DMS79 treated with DMSO at 0.1 percent for 48 hours (cell line): ENCODE data around the gene PCDH19.

Source experiments
- DNase-seq: peaks from one replicate; lab custom pipeline; 2025; lab: John Stamatoyannopoulos, UW

PCDH19 gene

DNA sequence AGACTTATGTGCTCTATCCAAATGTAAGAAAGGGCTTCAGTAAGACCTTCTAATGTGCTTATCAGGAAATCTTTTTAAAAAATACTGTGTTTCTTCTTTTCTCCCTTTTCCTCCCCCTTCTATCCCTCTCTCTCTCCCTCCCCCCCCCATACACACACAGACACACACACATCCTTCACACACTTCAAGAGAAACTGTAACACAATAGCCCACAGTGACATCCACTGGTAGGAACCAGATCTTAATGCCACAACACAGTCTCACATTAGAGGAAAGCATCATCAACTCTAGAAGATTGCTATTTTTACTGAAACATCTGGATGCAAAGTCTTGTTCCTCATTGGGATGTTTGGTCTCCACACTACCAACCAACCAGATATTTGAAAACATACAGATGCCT lies 4.6 kb downstream of the PCDH19 start:
- no peak for DNase-seq

DNA sequence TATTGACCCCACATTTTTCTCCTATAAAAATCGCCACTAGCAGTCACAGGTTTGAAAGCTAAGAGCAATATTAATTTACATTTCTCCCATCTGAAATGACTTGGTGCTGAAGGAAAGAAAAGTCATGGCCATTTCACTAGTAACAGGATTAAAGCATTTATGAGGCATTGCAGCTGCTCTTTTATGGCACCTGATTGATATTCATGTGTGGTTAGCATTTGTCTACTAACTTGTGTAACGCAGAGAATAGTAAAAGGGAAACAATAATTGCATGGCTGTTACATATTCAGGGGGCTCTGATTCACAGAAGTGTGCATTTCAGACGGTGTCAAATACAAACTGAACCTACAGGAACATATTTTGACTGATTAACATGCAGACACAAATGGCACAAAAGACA lies 5.2 kb downstream of the PCDH19 start:
- DNase-seq, result no peak

DNA sequence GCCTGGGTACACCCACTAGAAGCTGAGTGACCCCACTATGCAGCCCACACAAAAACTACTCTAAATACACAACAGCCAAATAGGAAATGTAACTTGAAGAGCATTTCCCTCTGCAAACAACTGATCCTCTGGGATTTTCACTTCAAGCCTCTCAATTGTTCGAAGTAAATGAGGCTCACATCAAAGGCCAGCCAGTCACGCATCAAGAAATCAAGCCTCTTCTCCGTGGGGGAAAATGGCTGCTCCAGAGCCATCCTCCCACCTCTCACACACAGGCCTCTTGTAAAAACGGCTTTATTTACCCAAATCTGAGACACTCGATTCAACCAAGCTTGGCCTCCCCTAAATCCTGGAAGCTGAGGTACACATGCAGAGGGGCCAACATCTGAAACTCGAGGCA lies 14.3 kb downstream of the PCDH19 start:
- no peak for DNase-seq

DNA sequence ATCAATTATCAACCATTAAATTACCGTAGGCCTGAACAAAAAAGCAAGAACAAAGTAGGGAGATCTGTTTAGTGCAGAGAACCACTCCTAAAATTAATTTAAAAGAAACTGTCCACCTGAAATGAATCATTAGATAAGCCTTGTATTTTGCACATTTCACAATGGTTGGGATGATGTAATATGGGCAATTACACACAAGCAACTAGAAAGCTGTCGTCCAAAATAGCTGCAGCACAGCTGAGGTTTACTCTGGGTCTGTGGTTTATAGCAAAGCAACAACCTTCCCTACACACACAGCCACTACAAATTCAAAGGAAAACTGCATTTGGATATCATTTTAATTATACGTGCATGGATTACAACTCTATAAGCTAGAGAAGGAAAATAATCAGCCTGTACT lies 28.5 kb downstream of the PCDH19 start:
- DNase-seq, result no peak

DNA sequence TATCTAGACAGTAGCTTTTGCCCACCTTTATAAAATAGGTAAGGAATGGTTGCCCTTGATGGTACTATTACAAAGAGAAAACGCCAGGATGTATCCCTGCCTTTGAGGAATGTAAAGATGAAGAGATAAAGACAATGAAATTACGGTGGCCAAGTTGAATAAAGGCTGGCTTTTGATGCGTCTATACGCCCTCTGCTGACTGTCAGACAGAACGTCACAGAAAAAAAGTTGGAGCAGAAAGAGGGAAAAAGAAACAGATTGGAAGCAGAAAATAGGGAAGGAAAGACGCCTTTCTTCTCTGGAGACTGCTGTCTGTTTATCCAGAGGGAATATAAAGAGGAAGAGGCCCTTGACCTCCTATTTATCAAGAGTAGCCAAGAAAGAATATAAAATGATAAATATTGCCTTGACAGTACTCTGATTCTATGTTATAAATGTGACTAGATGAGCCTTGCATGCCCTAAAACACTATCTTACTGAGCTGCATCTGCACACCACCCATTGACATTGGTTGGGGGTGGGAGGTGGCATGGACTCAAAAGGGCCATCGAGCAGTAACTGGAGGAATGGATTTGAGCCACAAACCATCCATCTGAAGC lies 30.6 kb downstream of the PCDH19 start:
- no peak for DNase-seq

DNA sequence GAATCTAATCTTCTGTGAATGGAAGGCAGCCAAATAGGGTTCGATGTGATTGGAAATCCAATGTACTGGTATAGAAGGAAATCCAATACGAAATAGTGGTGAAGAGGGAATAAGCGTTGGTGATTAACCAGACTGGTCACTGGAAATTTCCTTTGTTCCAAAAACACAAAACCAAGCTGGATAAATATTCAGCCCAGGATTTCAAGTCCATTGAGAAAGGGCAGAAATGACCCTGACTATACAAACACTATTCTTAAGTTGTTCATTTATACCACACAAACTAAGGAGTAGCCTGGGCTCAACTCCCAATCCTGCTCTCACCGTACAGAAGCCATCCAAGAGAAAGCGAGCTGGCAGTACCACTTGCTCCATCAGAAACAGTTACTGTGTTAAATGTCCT lies 32.2 kb downstream of the PCDH19 start:
- DNase-seq, result no peak

DNA sequence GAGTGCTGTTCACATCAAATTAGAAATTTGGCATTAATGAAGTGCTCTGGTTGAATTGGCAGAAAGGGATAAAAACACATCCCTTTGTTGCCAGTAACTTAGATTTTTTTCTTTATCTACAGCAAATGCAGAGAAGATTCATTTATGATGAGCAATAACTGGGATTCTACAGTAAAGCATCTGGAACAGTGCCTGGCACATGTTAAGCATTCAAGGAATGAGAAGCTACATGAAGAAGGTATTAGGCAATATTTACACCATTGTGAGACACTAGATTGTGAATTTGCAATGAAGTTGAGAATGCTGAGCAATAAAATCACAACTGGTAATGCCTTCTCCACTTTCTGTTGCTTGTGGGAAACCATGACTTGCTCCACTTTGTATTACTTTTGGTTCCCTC lies 33.5 kb downstream of the PCDH19 start:
- DNase-seq, result no peak

DNA sequence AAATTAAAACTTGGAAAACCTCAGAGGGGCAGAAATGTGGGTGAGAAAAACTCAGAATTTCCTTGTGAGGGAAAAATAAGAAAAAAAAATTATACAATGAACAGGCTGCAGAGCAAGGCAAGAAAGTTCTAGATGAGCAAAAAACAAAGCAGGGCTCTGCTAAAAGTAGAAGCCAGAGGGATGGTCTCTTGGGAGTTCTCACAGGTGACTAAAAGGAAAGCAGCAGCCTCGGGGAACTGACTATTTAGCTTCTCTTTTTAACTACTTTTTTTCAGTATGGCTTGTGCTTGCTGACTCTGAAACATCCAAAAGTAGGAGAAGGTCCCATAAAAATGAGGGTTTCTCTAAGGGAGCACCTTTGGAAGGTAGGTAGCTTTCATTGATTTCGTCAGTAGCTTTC lies 36.4 kb downstream of the PCDH19 start:
- no peak for DNase-seq

DNA sequence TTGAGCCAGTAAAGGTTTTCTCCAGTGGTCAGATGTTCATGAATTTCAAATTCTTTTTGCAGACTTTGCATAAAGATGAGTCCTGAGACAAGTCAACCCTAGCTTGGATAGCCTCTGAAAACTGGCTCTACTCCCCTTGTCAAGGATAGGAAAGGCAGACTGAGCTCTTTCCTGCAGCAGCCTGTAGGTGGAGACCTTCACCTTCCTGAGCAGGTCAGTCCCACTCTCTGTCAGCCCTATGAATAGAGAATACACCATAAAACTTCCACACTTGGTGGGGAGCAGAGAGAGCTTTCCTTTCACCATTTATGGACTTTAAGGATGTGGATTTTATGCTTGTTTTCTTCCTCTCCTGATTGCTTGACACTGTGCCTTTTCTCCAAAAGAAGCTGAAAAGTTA lies 41.9 kb downstream of the PCDH19 start:
- no peak for DNase-seq

DNA sequence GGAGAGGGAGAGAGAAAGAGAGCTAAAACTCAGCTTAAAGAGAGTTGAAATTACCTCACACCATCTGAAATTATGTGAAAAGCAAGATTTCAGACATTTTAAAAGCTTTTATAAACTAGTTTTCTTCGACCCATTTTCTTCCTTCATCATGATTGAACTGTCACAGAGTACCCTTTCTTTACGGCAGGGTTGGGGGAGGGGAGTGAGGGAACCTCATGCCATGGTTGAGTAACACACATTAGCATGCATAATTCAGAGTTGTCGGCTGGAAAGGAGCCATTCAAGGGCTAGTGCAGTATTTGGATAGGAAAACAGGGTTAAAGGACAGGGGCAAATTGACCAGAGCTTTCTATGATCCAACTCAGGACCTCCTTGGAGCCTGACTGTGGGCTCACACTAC lies 46.2 kb downstream of the PCDH19 start:
- no peak for DNase-seq

DNA sequence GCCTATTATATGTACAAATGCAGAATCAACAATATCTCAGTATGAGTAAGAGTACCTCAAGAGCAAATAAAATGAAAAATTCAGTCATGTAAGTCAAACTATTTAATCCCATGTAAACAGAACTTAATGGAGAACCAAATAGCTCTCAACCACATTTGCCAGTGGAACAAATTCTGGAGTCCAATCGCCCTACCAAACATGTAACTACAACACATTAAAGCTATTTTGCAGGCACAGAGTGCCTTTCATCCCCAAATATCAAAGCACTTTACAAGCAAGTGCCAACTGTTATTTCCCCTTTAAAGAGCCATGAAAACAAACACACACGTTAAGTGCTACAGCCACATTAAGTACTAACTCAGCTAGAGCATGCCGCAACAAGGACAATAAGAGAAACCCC lies 51.3 kb downstream of the PCDH19 start:
- no peak for DNase-seq

DNA sequence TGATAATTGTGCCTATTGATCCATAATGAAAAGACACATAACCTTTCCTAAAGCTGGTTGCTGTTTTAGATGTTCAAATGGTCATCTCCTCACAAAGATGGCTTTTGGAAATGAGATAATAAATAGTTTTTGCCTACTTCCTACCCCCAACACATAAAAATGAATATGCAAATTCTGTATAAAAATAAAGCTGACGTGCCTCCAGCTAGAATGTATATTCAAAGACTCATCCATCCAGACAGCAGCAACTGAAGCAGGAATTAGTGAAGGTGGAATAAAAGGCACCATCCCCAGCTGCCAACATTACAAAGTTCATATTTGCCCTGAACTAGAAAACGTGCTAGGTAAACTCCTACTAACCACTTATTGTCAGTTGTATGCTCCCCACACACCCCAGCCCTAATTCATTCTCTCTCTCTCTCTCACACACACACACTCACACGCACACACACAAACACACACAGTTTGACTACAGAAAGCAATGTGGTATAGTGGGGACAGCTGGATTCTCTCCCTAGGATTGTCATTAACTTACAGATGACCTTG lies 53.6 kb downstream of the PCDH19 start:
- DNase-seq, result no peak

DNA sequence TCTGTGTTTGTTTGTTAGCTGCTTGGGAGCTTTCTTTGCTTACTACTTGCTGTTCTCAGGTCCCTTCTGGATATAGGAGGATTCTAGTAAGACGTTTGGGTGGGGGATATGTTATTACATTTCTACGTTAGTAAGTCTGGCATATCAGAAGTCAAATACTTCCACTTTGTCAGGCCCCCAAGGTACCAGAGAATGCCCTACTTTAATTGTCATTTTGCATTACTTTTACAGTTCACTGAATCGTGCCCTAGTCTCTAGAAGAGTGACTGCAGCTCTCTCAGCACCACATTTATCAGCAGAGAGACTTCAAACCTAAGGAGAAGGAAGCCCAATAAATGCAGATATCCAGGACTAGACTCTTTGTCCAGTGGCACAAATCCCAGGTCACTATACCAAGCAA lies 54.4 kb downstream of the PCDH19 start:
- no peak for DNase-seq

DNA sequence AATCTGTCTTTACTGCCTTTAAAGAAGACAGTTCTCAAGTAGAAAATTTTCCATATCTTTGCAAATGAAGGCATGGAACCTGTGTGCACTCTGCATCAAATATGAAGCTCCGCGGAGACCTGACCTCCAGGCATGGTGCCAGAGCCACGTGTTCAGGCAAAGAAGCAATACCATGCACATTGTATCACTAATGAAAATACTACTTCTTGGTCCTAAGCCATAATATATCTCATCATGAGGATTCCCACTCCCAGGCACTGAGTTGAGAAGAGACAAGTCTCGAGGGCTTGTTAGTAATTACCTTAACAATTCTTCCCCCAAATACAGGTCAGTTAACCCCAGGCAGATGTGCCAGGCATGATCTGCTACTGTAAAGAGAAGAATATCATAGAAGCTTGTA lies 56.7 kb downstream of the PCDH19 start:
- no peak for DNase-seq

DNA sequence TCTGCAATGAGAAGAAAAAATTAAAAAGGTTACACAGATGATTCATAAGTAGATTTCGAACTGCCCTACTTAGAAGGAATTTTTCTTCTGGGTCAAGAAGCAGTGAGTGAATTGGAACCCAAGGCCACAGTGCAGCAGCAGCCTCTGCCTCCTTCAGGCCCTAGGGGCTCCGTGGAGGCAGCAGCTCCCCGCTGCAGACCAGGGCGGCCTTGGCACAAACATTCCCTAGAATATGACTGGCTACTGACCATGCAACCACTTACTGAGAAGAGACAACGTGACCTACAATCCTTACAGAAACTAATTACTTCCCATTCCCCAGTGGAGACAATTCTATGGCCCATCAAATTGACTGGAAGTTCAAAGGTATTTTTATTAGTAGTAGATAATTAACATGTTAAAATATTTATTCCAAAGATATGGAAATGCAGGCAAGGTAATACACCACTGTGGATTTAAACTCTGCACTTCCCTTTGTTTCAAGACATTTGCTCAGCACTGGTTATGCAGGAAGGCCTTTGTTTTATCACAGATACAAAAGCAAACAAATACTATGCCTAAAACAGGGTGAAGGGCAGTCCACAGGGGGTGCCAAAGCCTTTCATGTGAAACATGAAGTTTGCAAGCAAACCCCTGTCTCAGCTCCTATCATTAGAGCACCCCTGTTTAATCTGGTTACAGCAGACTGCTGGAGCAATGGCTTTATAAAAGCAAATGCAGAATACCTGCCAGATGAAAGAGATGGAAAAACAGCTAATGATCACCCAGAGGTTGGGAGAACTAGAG lies 59.2 kb downstream of the PCDH19 start:
- DNase-seq, result no peak

DNA sequence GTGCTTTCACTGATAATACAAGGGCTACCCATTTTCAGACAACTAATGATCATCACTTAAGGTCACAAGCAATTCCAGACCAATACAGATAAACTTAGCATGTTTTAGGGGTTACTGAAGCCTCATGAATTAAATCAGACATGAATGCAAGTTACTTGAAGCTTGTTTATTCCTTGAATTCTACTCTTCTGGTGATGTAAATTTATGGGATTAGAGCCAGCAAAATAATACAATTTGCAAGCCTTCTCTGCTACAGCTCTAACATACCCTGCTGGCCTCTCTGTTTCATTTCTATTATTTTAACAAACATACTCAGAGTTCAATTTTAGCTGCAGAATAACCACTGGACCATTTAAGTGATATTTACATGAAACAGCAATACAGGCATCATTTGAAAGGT lies 60.7 kb downstream of the PCDH19 start:
- no peak for DNase-seq

DNA sequence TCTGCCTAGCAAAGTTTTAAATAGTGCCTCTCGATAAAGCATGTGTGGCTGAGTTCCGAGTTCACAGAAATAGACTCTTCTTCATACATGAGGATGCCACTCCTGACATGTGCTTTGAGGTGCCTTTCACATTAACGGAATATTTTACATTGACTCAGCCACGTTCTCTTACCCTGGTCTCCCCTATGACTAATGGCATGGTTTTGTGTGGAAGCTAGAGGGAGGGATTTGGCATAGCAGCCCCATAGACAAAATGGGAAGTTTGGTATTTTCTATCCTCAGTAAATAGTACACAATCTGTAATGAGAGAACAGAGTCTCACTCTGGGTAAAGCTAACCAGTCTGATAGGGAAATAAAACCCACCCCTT lies 68.9 kb downstream of the PCDH19 start:
- DNase-seq, result no peak

DNA sequence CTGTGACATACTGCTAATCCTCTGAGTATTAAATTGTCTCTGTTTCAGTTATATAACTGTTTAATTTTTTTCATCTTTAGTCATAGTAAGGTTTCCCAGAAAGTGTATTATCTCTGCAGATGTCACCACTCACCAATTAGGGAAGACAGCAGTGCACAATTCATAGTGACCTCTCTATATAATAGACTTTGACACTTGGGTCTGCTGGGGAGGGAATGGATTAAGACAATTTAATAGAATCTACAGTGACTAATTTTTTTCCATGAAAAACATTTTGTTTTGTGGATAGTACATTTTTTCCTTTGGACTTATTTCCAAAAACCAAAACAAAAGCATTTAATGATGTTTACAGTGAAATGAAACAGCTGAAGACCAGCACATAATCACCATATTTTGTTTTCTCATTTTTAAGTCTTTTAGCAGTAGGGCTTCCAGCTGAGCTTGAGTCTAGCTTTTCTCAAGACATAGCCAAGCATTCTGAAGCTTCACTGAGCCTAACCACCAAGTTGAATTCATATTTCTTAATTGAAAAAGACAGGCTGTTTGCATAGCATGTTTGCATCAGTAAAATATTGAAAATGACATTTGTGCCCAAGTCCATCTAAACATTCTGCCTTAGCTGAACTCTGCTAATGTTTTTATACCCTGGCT lies 69.5 kb downstream of the PCDH19 start:
- no peak for DNase-seq

DNA sequence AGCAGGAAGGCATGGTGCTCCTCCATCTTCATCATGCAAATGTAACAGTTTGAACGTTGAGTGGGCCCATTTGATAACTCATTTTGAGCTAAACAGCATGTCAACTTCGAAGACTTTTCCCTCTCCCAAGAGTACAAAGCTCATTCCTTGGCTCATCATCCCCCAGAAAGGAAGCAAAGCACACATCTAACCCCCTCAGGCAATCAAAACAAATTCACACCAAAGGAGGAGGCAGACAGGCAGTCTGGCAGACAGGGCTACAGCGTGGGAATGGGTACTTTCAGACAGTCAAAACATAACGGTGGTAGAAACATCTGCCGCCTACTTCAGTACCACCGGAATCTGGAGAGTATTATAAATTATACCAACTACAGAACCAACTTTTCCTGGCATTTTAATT lies 81.7 kb downstream of the PCDH19 start:
- no peak for DNase-seq

DNA sequence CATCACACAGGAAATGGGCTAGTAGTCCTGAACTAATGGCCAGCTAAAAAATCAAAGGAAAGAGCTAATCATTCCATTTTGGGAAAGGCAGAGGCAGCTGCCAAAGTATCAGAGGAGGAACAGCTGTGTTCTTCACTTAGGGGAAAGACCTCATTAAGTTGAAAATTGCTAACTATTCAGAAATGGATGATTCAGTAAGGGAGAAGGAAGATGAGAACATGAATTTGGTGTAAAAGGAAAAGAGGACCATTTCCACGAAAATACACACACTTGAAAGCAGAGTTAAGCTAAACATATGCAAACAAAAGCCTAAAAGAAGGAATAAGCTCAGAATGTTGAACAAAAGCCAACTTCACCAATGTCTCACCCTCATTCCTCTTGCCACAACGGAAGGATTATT lies 90.4 kb downstream of the PCDH19 start:
- DNase-seq, result no peak

DNA sequence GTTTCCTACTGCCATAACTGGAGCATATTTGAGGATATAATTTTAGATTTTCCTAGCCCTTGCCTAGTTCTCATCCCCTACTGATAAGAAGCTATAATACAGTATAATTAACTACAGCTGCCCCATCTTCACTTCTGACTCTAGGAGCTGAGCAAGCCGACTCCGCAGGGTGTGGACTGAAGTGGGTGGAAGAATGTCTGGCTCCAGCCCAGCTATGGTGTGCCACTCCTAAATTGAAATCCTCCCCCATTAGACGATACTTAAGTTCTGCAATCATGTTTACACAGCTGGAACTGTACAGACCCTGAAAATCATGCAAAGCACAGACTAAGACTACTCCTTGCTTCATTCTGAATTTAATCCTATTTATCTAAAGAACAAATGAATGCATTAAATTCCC lies 93.1 kb downstream of the PCDH19 start:
- DNase-seq, result peak; percentile 2

DNA sequence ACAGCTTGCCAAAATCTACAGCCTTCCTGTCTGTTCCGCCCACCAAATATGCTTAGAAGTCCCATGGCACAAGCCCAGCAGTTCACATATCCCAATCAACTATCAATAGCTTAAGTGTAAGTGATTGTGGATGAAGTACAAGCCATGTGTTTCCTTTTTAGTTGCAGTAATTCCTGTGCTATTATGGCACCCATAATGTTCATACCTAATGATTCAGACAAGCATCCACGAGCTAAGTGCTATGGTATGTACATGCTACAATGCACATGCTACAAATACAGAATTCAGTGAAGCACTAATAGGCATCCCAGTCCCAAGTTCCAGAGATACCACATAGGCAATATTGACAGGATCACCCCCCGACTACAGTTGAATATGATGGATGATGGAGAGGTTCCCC lies 94.5 kb downstream of the PCDH19 start:
- DNase-seq, result no peak

DNA sequence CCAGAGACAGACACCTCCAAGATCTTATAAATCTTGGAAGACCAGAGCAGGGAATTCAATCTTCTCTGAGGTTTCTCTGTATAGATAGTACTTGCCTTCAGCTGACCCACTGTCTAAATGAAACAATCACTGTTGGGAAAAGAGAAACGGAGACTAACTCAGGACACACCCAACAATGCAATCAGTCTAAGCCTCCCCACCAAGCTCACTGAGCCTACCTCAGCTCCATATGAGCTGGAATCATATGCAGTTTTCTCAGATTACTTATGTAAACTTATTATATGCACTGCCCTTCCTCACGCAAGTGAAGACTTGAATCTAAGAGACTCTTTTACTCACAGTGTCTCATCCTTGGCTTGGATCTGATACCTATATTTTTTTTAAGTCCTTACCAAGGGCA lies 110.5 kb downstream of the PCDH19 start:
- DNase-seq, result no peak
